Sigmoid colon (tissue), 3 donors: Measurements from ENCODE around the gene HOXB9.

ENCODE experiments used
- POLR2A ChIP-seq, 2 donors: fragments of 450-650 bp; IDR thresholded peaks; one replicate each; pipeline ENCODE4 v1.6.1; 2016; ENCODE audit warnings: antibody characterized with exemption in 2 of 2, mild to moderate bottlenecking in 2 of 2, moderate library complexity in 2 of 2
- TF ChIP-seq, protein P1 (sequence below), 4 experiments: fragments of 450-650 bp in 3 of 4; fragments of 200-600 bp in 1 of 4; IDR thresholded peaks; one replicate each; pipeline ENCODE4 v1.5.1; 2016 to 2019; ENCODE audit warnings: antibody characterized with exemption in 4 of 4, mild to moderate bottlenecking in 3 of 4, moderate library complexity in 2 of 4

DNA sequence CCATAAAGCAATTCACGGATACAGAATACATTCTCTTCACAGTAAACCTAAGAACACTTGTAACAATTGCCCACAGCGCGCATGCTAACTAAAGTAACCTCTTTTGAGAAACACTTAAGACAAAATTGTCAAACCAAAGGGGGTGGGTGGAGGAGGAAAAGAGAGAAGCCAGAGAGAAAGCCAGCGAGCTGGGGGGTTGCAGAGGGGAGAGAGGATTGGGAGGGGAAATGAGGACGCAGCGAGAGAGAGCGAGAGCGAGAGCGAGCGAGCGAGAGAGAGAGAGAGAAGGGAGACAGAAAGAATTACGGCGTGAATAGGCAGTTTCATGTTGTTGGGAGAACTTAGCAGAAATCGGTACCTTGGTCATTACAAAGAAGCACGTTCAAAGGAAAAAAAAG lies 13.7 kb downstream of the HOXB9 start:
- TF ChIP-seq, protein P1, sequence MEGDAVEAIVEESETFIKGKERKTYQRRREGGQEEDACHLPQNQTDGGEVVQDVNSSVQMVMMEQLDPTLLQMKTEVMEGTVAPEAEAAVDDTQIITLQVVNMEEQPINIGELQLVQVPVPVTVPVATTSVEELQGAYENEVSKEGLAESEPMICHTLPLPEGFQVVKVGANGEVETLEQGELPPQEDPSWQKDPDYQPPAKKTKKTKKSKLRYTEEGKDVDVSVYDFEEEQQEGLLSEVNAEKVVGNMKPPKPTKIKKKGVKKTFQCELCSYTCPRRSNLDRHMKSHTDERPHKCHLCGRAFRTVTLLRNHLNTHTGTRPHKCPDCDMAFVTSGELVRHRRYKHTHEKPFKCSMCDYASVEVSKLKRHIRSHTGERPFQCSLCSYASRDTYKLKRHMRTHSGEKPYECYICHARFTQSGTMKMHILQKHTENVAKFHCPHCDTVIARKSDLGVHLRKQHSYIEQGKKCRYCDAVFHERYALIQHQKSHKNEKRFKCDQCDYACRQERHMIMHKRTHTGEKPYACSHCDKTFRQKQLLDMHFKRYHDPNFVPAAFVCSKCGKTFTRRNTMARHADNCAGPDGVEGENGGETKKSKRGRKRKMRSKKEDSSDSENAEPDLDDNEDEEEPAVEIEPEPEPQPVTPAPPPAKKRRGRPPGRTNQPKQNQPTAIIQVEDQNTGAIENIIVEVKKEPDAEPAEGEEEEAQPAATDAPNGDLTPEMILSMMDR (IDR thresholded peaks at IDR 0.05) = no peak
- TF ChIP-seq POLR2A (IDR thresholded peaks at IDR 0.05) = no peak
